IMR-90 (cell line): ENCODE data around the gene VPS8. TPM values are rescaled to one million over a fixed set of nuclear protein-coding genes. Genes with fewer than 3 reads are reported as not detected.
"Not testable (repeated sequence)": the region's sequence is repeated elsewhere in the genome, so short reads cannot be mapped to it uniquely, and the experiment has no call there.

Experiments used
- ATAC-seq: fragments of 200-7000 bp; cut with Tn5 transposase; 2 replicates; pipeline ENCODE4 v1.9.1; 2020; ENCODE audit warnings: low read depth, mild to moderate bottlenecking, moderate library complexity
- BruUV-seq: library from RNA; stranded (reverse); fragments of 400-500 nt; replicated peaks from 2 replicates; lab custom pipeline; 2021; lab: Mats Ljungman, UMichigan
- CTCF ChIA-PET: fragments of 300-600 bp; formaldehyde crosslinking; extraction: SDS; loops from one replicate; lab custom pipeline; 2021; ENCODE audit warnings: antibody characterized with exemption; lab: Yijun Ruan, JAX
- POLR2A ChIA-PET: fragments of 300-600 bp; sonication (Branson Sonifier 250); formaldehyde crosslinking; loops from one replicate; lab custom pipeline; 2022; ENCODE audit warnings: antibody characterized with exemption; ENCODE audit not compliant: unreplicated experiment; lab: Charles Lee
- DNase-seq: peaks from one replicate; pipeline ENCODE4 v3.0.0; 2013
- H2AFZ ChIP-seq: replicated peaks from 2 replicates; pipeline ENCODE3; 2013; ENCODE audit warnings: low read length, mild to moderate bottlenecking; ENCODE audit not compliant: poor library complexity
- H2AK5ac ChIP-seq: 2 replicates; pipeline ENCODE4 v1.6.1; 2013; ENCODE audit warnings: low read depth, low read length, inconsistent platforms
- H2AK9ac ChIP-seq: replicated peaks from 2 replicates; pipeline ENCODE3; 2013; ENCODE audit warnings: mild to moderate bottlenecking, low read depth, low read length, moderate library complexity; ENCODE audit not compliant: poor library complexity
- H2BK120ac ChIP-seq: 2 replicates; pipeline ENCODE4 v1.6.1; 2013; ENCODE audit warnings: low read depth, low read length, inconsistent platforms
- H2BK15ac ChIP-seq: 3 replicates; pipeline ENCODE4 v1.6.1; 2013; ENCODE audit warnings: low read depth, low read length, inconsistent platforms
- H2BK20ac ChIP-seq: 2 replicates; pipeline ENCODE4 v1.6.1; 2013; ENCODE audit warnings: low read depth, mild to moderate bottlenecking, inconsistent platforms, low read length, moderate library complexity
- H2BK5ac ChIP-seq: 2 replicates; pipeline ENCODE4 v1.6.1; 2013; ENCODE audit warnings: mild to moderate bottlenecking, low read depth, low read length, inconsistent platforms; ENCODE audit not compliant: poor library complexity, severe bottlenecking
- H3K14ac ChIP-seq: replicated peaks from 2 replicates; pipeline ENCODE4 v1.6.1; 2013; ENCODE audit warnings: low read depth, low read length, inconsistent platforms
- H3K18ac ChIP-seq: 2 replicates; pipeline ENCODE4 v1.6.1; 2013; ENCODE audit warnings: low read depth, low read length, control low read depth
- H3K23ac ChIP-seq: 2 replicates; pipeline ENCODE4 v1.6.1; 2013; ENCODE audit warnings: low read depth, low read length, inconsistent platforms
- H3K27ac ChIP-seq: 2 replicates; pipeline ENCODE4 v1.5.1; 2013; ENCODE audit warnings: mild to moderate bottlenecking, control low read depth, low read length; ENCODE audit not compliant: insufficient read depth
- H3K27me3 ChIP-seq: 2 replicates; pipeline ENCODE4 v1.6.1; 2013; ENCODE audit warnings: low read length; ENCODE audit not compliant: control insufficient read depth, insufficient read depth
- H3K36me3 ChIP-seq: 2 replicates; pipeline ENCODE4 v1.6.1; 2013; ENCODE audit warnings: low read length, mixed read lengths; ENCODE audit not compliant: control insufficient read depth, insufficient read depth
- H3K4ac ChIP-seq: 2 replicates; pipeline ENCODE4 v1.6.1; 2013; ENCODE audit warnings: low read depth, low read length, inconsistent platforms
- H3K4me1 ChIP-seq: 2 replicates; pipeline ENCODE4 v1.6.1; 2013; ENCODE audit warnings: low read length, mixed read lengths; ENCODE audit not compliant: control insufficient read depth, insufficient read depth
- H3K4me2 ChIP-seq: 2 replicates; pipeline ENCODE4 v1.6.1; 2013; ENCODE audit warnings: low read depth, mild to moderate bottlenecking, control low read depth, low read length, moderate library complexity
- H3K4me3 ChIP-seq: 2 replicates; pipeline ENCODE4 v1.5.1; 2013; ENCODE audit warnings: low read depth, mild to moderate bottlenecking, control low read depth, low read length, moderate library complexity; ENCODE audit not compliant: insufficient read depth
- H3K56ac ChIP-seq: 2 replicates; pipeline ENCODE4 v1.6.1; 2013; ENCODE audit warnings: low read length, inconsistent platforms; ENCODE audit not compliant: insufficient read depth; ENCODE audit errors: extremely low read depth
- H3K79me1 ChIP-seq, 2 experiments: 2 replicates each; pipeline ENCODE4 v1.6.1; 2013; ENCODE audit warnings: low read length in 2 of 2, inconsistent platforms in 1 of 2, low read depth in 1 of 2
- H3K9ac ChIP-seq: 2 replicates; pipeline ENCODE4 v1.6.1; 2013; ENCODE audit warnings: low read depth, low read length, control low read depth
- H3K9me1 ChIP-seq: 2 replicates; pipeline ENCODE4 v1.6.1; 2013; ENCODE audit warnings: low read length, inconsistent platforms; ENCODE audit not compliant: insufficient read depth
- H3K9me3 ChIP-seq: 2 replicates; pipeline ENCODE4 v1.6.1; 2013; ENCODE audit warnings: low read length; ENCODE audit not compliant: control insufficient read depth, insufficient read depth
- H4K20me1 ChIP-seq: 2 replicates; pipeline ENCODE4 v1.6.1; 2013; ENCODE audit warnings: low read length, inconsistent platforms; ENCODE audit not compliant: insufficient read depth
- H4K5ac ChIP-seq: 2 replicates; pipeline ENCODE4 v1.6.1; 2013; ENCODE audit warnings: mild to moderate bottlenecking, low read depth, low read length, control low read depth
- H4K8ac ChIP-seq, 2 experiments: 2 replicates each; pipeline ENCODE4 v1.6.1; 2013; ENCODE audit warnings: low read depth in 2 of 2, low read length in 2 of 2, control low read depth in 1 of 2, inconsistent platforms in 1 of 2
- H4K91ac ChIP-seq: 2 replicates; pipeline ENCODE4 v1.6.1; 2013; ENCODE audit warnings: low read depth, low read length, inconsistent platforms; ENCODE audit not compliant: insufficient read depth
- WGBS, 2 experiments: methylation state at CpG; one replicate each; pipeline versions ENCODE4 v1.1.5 to v1.1.7; 2013; ENCODE audit warnings: missing lambda C conversion rate in 2 of 2; ENCODE audit not compliant: insufficient read length in 1 of 2; ENCODE audit errors: extremely low coverage in 2 of 2; 5-methylcytosine and 5-hydroxymethylcytosine counted together
- dilution Hi-C: fragments of 300-500 bp; cut with HindIII; formaldehyde crosslinking; loops from one replicate; pipeline ENCODE4 v1.14.3; 2018; ENCODE audit warnings: low sequenced_read_pairs; ENCODE audit not compliant: unreplicated experiment
- in situ Hi-C: fragments of 300-500 bp; cut with MboI; formaldehyde crosslinking; loops from 3 replicates; pipeline ENCODE4 v1.14.3; 2019; ENCODE audit warnings: low sequenced_read_pairs, inconsistent platforms, mixed read lengths
- intact Hi-C: fragments of 100-400 bp; cut with micrococcal nuclease; formaldehyde crosslinking; loops from 2 replicates; pipeline ENCODE4 v1.10.0; 2022
- polyA plus RNA-seq, 3 experiments: library from polyadenylated mRNA; depleted of rRNA; stranded (reverse); fragments of >200 nt; gene quantifications; 2 replicates each; pipeline ENCODE4 v1.2.3, GENCODE V29; 2012; ENCODE audit warnings: low replicate concordance in 1 of 3
- total RNA-seq: library from RNA; depleted of rRNA; stranded (reverse); fragments of >200 nt; gene quantifications from 2 replicates; pipeline ENCODE4 v1.2.3, GENCODE V29; 2012

VPS8 gene
- total and polyA plus RNA-seq, 2 of the 4 experiments (the other 2 are of a cell fraction) = 14.0 to 56.1 TPM

GRCh38 chr3:185017996-185018395, 206.0 kb downstream of the VPS8 start:
- H3K4ac ChIP-seq, H3K36me3 ChIP-seq, H3K27ac ChIP-seq, H3K4me3 ChIP-seq, H4K8ac ChIP-seq, in situ Hi-C loops, H3K9me3 ChIP-seq, H3K18ac ChIP-seq, H3K79me1 ChIP-seq, H2AFZ ChIP-seq, H3K4me2 ChIP-seq, H4K5ac ChIP-seq, dilution Hi-C loops, H3K56ac ChIP-seq, BruUV-seq, H2AK9ac ChIP-seq, H3K4me1 ChIP-seq, H4K91ac ChIP-seq, H2AK5ac ChIP-seq, H3K23ac ChIP-seq, H2BK120ac ChIP-seq, POLR2A ChIA-PET, H3K14ac ChIP-seq, H2BK15ac ChIP-seq, CTCF ChIA-PET, H2BK20ac ChIP-seq, H3K9ac ChIP-seq, H3K9me1 ChIP-seq, H2BK5ac ChIP-seq, ATAC-seq, H3K27me3 ChIP-seq, H4K20me1 ChIP-seq, DNase-seq: not testable (repeated sequence)
- intact Hi-C loops = loop anchor here (2.0 kb wide), 1 partner anchor 63 kb away; no protein-coding TSS in a partner anchor
- 91% methylated on average over 6 of the region's 6 CpGs; no CpG with 5 or more reads in 1 of the 2 experiments for WGBS, 2 experiments
